Panc1 (cell line): ENCODE results near the gene MB21D2. TPM values are rescaled to one million over a fixed set of nuclear protein-coding genes. Genes with fewer than 3 reads are reported as not detected.

Experiments used
- ATAC-seq: fragments of 200-7000 bp; cut with Tn5 transposase; 2 replicates; pipeline ENCODE4 v1.9.1; 2020; ENCODE audit warnings: mild to moderate bottlenecking, moderate library complexity
- BruUV-seq: library from RNA; stranded (reverse); fragments of 400-500 nt; replicated peaks from 2 replicates; lab custom pipeline; 2021; lab: Mats Ljungman, UMichigan
- CTCF ChIA-PET: fragments of 300-600 bp; sonication (Branson Sonifier 250); formaldehyde crosslinking; loops from one replicate; lab custom pipeline; 2022; ENCODE audit warnings: antibody characterized with exemption; lab: Charles Lee
- POLR2A ChIA-PET: fragments of 300-600 bp; sonication (Branson Sonifier 250); formaldehyde crosslinking; loops from one replicate; lab custom pipeline; 2022; ENCODE audit warnings: antibody characterized with exemption; lab: Charles Lee
- DNase-seq: peaks from one replicate; pipeline ENCODE4 v3.0.0-alpha.2; 2010; ENCODE audit warnings: low read depth, low spot score
- H3K27ac ChIP-seq: 2 replicates; pipeline ENCODE4 v1.5.1; 2011; ENCODE audit warnings: mild to moderate bottlenecking, low read length, inconsistent platforms
- H3K27me3 ChIP-seq: fragments of 200-500 bp; sonication (Bioruptor generic); 2 replicates; pipeline ENCODE4 v1.6.0; 2014; ENCODE audit warnings: low read length, inconsistent platforms; ENCODE audit not compliant: control insufficient read depth, insufficient read depth
- H3K36me3 ChIP-seq: fragments of 200-500 bp; sonication (Bioruptor generic); 2 replicates; pipeline ENCODE4 v1.5.1; 2014; ENCODE audit warnings: inconsistent platforms, mild to moderate bottlenecking, low read length, moderate library complexity; ENCODE audit not compliant: control insufficient read depth, insufficient read depth
- H3K4me1 ChIP-seq: 2 replicates; pipeline ENCODE4 v1.5.1; 2011; ENCODE audit warnings: inconsistent platforms, mild to moderate bottlenecking, low read length, moderate library complexity; ENCODE audit not compliant: control insufficient read depth, insufficient read depth
- H3K4me3 ChIP-seq, 2 experiments: 2 replicates each; pipeline ENCODE4 v1.5.1; 2011 to 2012; ENCODE audit warnings: low read depth in 2 of 2, low read length in 2 of 2, mild to moderate bottlenecking in 2 of 2, inconsistent platforms in 1 of 2, moderate library complexity in 1 of 2
- H3K9me3 ChIP-seq: fragments of 200-500 bp; sonication (Bioruptor generic); 2 replicates; pipeline ENCODE4 v1.5.1; 2014; ENCODE audit warnings: low read depth, mild to moderate bottlenecking, inconsistent platforms, low read length, moderate library complexity; ENCODE audit not compliant: control insufficient read depth, insufficient read depth
- CTCF ChIP-seq: fragments of 450-650 bp; IDR thresholded peaks from 2 replicates; pipeline ENCODE4 v1.5.1; 2017; ENCODE audit warnings: mild to moderate bottlenecking
- POLR2AphosphoS5 ChIP-seq: IDR thresholded peaks from 2 replicates; pipeline ENCODE4 v1.6.1; 2012; ENCODE audit warnings: mild to moderate bottlenecking, low read depth, low read length, moderate library complexity
- REST ChIP-seq, 2 experiments: IDR thresholded peaks; 2 replicates each; pipeline ENCODE4 v1.6.1; 2011 to 2012; ENCODE audit warnings: low read depth in 2 of 2, control low read depth in 1 of 2, low read length in 1 of 2, mild to moderate bottlenecking in 1 of 2, moderate library complexity in 1 of 2; ENCODE audit not compliant: insufficient read depth in 1 of 2
- SIN3A ChIP-seq: IDR thresholded peaks from 2 replicates; pipeline ENCODE4 v1.6.1; 2012; ENCODE audit warnings: low read depth, mild to moderate bottlenecking, low read length, moderate library complexity, borderline replicate concordance; ENCODE audit not compliant: insufficient read depth
- TCF7L2 ChIP-seq: IDR thresholded peaks from 2 replicates; pipeline ENCODE4 v1.6.1; 2011; ENCODE audit warnings: mild to moderate bottlenecking, low read depth, low read length, inconsistent platforms
- in situ Hi-C: cut with HindIII; loops from 2 replicates; pipeline ENCODE4 v1.10.0; 2016; ENCODE audit warnings: low sequenced_read_pairs, low pct_unique_long_range_greater_than_20kb
- intact Hi-C: fragments of 100-400 bp; cut with micrococcal nuclease; formaldehyde crosslinking; loops from one replicate; pipeline ENCODE4 v1.10.0; 2022; ENCODE audit not compliant: unreplicated experiment
- total RNA-seq: library from RNA; stranded (reverse); gene quantifications from one replicate; pipeline ENCODE4 v1.2.1, GENCODE V29; 2021; ENCODE audit not compliant: unreplicated experiment

Gene MB21D2
- total RNA-seq, 1 experiment from 2014 or later = 7.8 TPM

GRCh38 chr3:192935441-192935840, 17.8 kb upstream of the MB21D2 start:
- ChIA-PET POLR2A (no interaction called here), CTCF (no interaction called here)
- no peaks in the 10 kb centered on the region for H3K27me3 ChIP-seq
- no peak overlapping the region for H3K27ac ChIP-seq
- in situ Hi-C loops = no loop called here
- no peaks in the 10 kb centered on the region for H3K36me3 ChIP-seq
- TF ChIP-seq POLR2AphosphoS5 = no peak
- TF ChIP-seq TCF7L2 = no peak
- TF ChIP-seq CTCF = no peak
- no peak for TF ChIP-seq SIN3A
- no peak for TF ChIP-seq REST (IDR thresholded peaks at IDR 0.05; ENCODE audit: insufficient read depth in 1 of 2, low read depth in 2 of 2, low read length in 1 of 2)
- peak; percentile 34; the same call in 1 of the 2 replicates for ATAC-seq
- no TSS peak for BruUV-seq
- no peaks in the 10 kb centered on the region for H3K4me1 ChIP-seq
- no peak for DNase-seq
- intact Hi-C loops = no loop called here
- no peaks in the 10 kb centered on the region for H3K9me3 ChIP-seq
- no peak overlapping the region for H3K4me3 ChIP-seq

GRCh38 chr3:192933779-192934460, 16.3 kb upstream of the MB21D2 start:
- BruUV-seq = no TSS peak
- H3K27me3 ChIP-seq = no peaks in the 10 kb centered on the region; the same call in 1 of the 2 replicates
- H3K27ac ChIP-seq = no peak overlapping the region
- TF ChIP-seq SIN3A (no peak), POLR2AphosphoS5 (no peak), CTCF (no peak), REST (IDR thresholded peaks at IDR 0.05; ENCODE audit: insufficient read depth in 1 of 2, low read depth in 2 of 2, low read length in 1 of 2) (no peak), TCF7L2 (no peak)
- H3K4me1 ChIP-seq = no peaks in the 10 kb centered on the region
- no peak for DNase-seq
- H3K9me3 ChIP-seq = no peaks in the 10 kb centered on the region
- intact Hi-C loops = no loop called here
- POLR2A ChIA-PET = interaction anchor here (0.6 kb wide), 1 partner anchor 20 kb away, joined by 3 read pairs; no protein-coding TSS in a partner anchor
- in situ Hi-C loops = no loop called here
- no peaks in the 10 kb centered on the region for H3K36me3 ChIP-seq
- ATAC-seq = no peak
- CTCF ChIA-PET = interaction anchor here (0.7 kb wide), 1 partner anchor 17 kb away, joined by 4 read pairs; no protein-coding TSS in a partner anchor
- H3K4me3 ChIP-seq = no peak overlapping the region
